HEK293 (cell line): ENCODE data around the gene LRRC59.
"Not testable (repeated sequence)": the region's sequence is repeated elsewhere in the genome, so short reads cannot be mapped to it uniquely, and the experiment has no call there.

Source experiments
- CTCF ChIA-PET: fragments of 350-600 bp; formaldehyde crosslinking; extraction: SDS; loops from one replicate; lab custom pipeline; 2021; ENCODE audit warnings: antibody characterized with exemption; lab: Yijun Ruan, JAX
- POLR2A ChIA-PET: fragments of 300-600 bp; formaldehyde crosslinking; extraction: SDS; loops from one replicate; lab custom pipeline; 2020; ENCODE audit warnings: antibody characterized with exemption, inconsistent platforms; lab: Yijun Ruan, JAX
- H3K27ac ChIP-seq: fragments of 200-500 bp; sonication (Bioruptor generic); 2 replicates; pipeline ENCODE4 v1.5.1; 2014; ENCODE audit warnings: low read depth, low read length, control low read depth, inconsistent platforms; ENCODE audit errors: extremely low read depth
- H3K36me3 ChIP-seq, 2 experiments: fragments of 200-500 bp in 1 of 2; sonication (Bioruptor generic) in 1 of 2; 1 replicate in 1 of 2; 2 replicates in 1 of 2; pipeline ENCODE4 v1.5.1; 2014 to 2017; ENCODE audit warnings: inconsistent platforms in 2 of 2, low read length in 2 of 2; ENCODE audit not compliant: control insufficient read depth in 2 of 2, insufficient read depth in 1 of 2
- H3K4me1 ChIP-seq: fragments of 200-500 bp; sonication (Bioruptor generic); 2 replicates; pipeline ENCODE4 v1.5.1; 2014; ENCODE audit warnings: mild to moderate bottlenecking, low read length, inconsistent platforms; ENCODE audit not compliant: control insufficient read depth, insufficient read depth
- H3K4me3 ChIP-seq: 2 replicates; pipeline ENCODE4 v1.5.1; 2011; ENCODE audit warnings: low read depth, mild to moderate bottlenecking, control low read depth, low read length, moderate library complexity
- H3K9me3 ChIP-seq: fragments of 200-500 bp; sonication (Bioruptor generic); 2 replicates; pipeline ENCODE4 v1.5.1; 2014; ENCODE audit warnings: low read depth, low read length, inconsistent platforms; ENCODE audit not compliant: control insufficient read depth, insufficient read depth
- KLF10 ChIP-seq: fragments of 450-650 bp; IDR thresholded peaks from 2 replicates; pipeline ENCODE4 v1.5.1; 2018; ENCODE audit warnings: missing biosample characterization, mild to moderate bottlenecking, missing genetic modification characterization
- KLF8 ChIP-seq: fragments of 450-650 bp; formaldehyde crosslinking; IDR thresholded peaks from 2 replicates; pipeline ENCODE4 v1.5.1; 2016; ENCODE audit warnings: missing biosample characterization, missing genetic modification characterization
- MZF1 ChIP-seq: fragments of 450-650 bp; formaldehyde crosslinking; IDR thresholded peaks from 2 replicates; pipeline ENCODE4 v1.5.1; 2017; ENCODE audit warnings: missing biosample characterization, missing genetic modification characterization, borderline replicate concordance
- SCRT2 ChIP-seq: fragments of 450-650 bp; formaldehyde crosslinking; IDR thresholded peaks from 2 replicates; pipeline ENCODE4 v1.5.1; 2016; ENCODE audit warnings: missing biosample characterization, missing genetic modification characterization
- TRIM28 ChIP-seq: IDR thresholded peaks from 2 replicates; pipeline ENCODE4 v1.6.1; 2011; ENCODE audit warnings: low read length, control low read depth, borderline replicate concordance
- ZNF10 ChIP-seq: fragments of 450-650 bp; formaldehyde crosslinking; IDR thresholded peaks from 2 replicates; pipeline ENCODE4 v1.5.1; 2017; ENCODE audit warnings: missing biosample characterization, missing genetic modification characterization
- ZNF175 ChIP-seq: fragments of 450-650 bp; formaldehyde crosslinking; IDR thresholded peaks from 2 replicates; pipeline ENCODE4 v1.5.1; 2016; ENCODE audit warnings: missing biosample characterization, missing genetic modification characterization
- ZNF19 ChIP-seq: fragments of 450-650 bp; formaldehyde crosslinking; IDR thresholded peaks from 2 replicates; pipeline ENCODE4; 2016; ENCODE audit warnings: missing biosample characterization, missing genetic modification characterization, low read depth
- ZNF274 ChIP-seq, 2 experiments: fragments of 200-500 bp in 1 of 2; fragments of 450-650 bp in 1 of 2; sonication (Bioruptor generic) in 1 of 2; formaldehyde crosslinking in 1 of 2; IDR thresholded peaks; 2 replicates each; pipeline versions ENCODE4 v1.5.1 to v1.6.1; 2014 to 2016; ENCODE audit warnings: borderline replicate concordance in 1 of 2, inconsistent platforms in 1 of 2, low read length in 1 of 2, missing biosample characterization in 1 of 2, missing genetic modification characterization in 1 of 2
- ZNF292 ChIP-seq: fragments of 450-650 bp; formaldehyde crosslinking; IDR thresholded peaks from 2 replicates; pipeline ENCODE4 v1.5.1; 2016; ENCODE audit warnings: low read depth, missing biosample characterization, missing genetic modification characterization, borderline replicate concordance
- ZNF311 ChIP-seq: fragments of 450-650 bp; formaldehyde crosslinking; IDR thresholded peaks from 2 replicates; pipeline ENCODE4 v1.5.1; 2017; ENCODE audit warnings: missing biosample characterization, missing genetic modification characterization, borderline replicate concordance
- ZNF350 ChIP-seq: fragments of 450-650 bp; formaldehyde crosslinking; IDR thresholded peaks from 2 replicates; pipeline ENCODE4 v1.5.0; 2017; ENCODE audit warnings: missing biosample characterization, mild to moderate bottlenecking, missing genetic modification characterization
- ZNF398 ChIP-seq: fragments of 450-650 bp; formaldehyde crosslinking; IDR thresholded peaks from 2 replicates; pipeline ENCODE4 v1.5.1; 2017; ENCODE audit warnings: missing biosample characterization, missing genetic modification characterization
- ZNF416 ChIP-seq: fragments of 450-650 bp; formaldehyde crosslinking; IDR thresholded peaks from 2 replicates; pipeline ENCODE4 v1.5.1; 2016; ENCODE audit warnings: missing biosample characterization, missing genetic modification characterization
- ZNF473 ChIP-seq: fragments of 450-650 bp; formaldehyde crosslinking; IDR thresholded peaks from 2 replicates; pipeline ENCODE4 v1.5.1; 2017; ENCODE audit warnings: missing biosample characterization, missing genetic modification characterization
- ZNF626 ChIP-seq: fragments of 450-650 bp; sonication (Bioruptor Pico); formaldehyde crosslinking; IDR thresholded peaks from 2 replicates; pipeline ENCODE4 v1.5.1; 2018; ENCODE audit warnings: missing biosample characterization, missing genetic modification characterization, inconsistent platforms
- ZNF701 ChIP-seq: fragments of 450-650 bp; formaldehyde crosslinking; IDR thresholded peaks from 2 replicates; pipeline ENCODE4 v1.5.1; 2016; ENCODE audit warnings: missing biosample characterization, missing genetic modification characterization
- ZSCAN23 ChIP-seq: fragments of 450-650 bp; formaldehyde crosslinking; IDR thresholded peaks from 2 replicates; pipeline ENCODE4 v1.5.1; 2016; ENCODE audit warnings: missing biosample characterization, missing genetic modification characterization
- TF ChIP-seq, protein P1 (sequence below): fragments of 450-650 bp; formaldehyde crosslinking; IDR thresholded peaks from 2 replicates; pipeline ENCODE4 v1.5.0; 2017; ENCODE audit warnings: missing biosample characterization, missing genetic modification characterization, borderline replicate concordance
- TF ChIP-seq, protein P2 (sequence below): fragments of 450-650 bp; formaldehyde crosslinking; conservative IDR thresholded peaks from 2 replicates; pipeline ENCODE4 v1.5.1; 2016; ENCODE audit warnings: low read depth, missing biosample characterization, missing genetic modification characterization

Gene LRRC59

GRCh38 chr17:50428831-50429424 lies 31.6 kb upstream of the LRRC59 start:
- no peaks in the 10 kb centered on the region for H3K9me3 ChIP-seq
- POLR2A ChIA-PET = interaction anchor here (0.6 kb wide), 1 partner anchor 82 kb away, joined by 4 read pairs; no protein-coding TSS in a partner anchor
- peaks cover 10% of the 10 kb centered on the region; the same call in 1 of the 2 replicates for H3K4me1 ChIP-seq
- peaks cover 4 to 15% of the 10 kb centered on the region in 2 experiments; a peak in 2 of 3 replicates for H3K36me3 ChIP-seq
- H3K27ac ChIP-seq = no peak overlapping the region
- no peak for TF ChIP-seq MZF1 (tag by site-specific recombination)
- TF ChIP-seq, protein P1, sequence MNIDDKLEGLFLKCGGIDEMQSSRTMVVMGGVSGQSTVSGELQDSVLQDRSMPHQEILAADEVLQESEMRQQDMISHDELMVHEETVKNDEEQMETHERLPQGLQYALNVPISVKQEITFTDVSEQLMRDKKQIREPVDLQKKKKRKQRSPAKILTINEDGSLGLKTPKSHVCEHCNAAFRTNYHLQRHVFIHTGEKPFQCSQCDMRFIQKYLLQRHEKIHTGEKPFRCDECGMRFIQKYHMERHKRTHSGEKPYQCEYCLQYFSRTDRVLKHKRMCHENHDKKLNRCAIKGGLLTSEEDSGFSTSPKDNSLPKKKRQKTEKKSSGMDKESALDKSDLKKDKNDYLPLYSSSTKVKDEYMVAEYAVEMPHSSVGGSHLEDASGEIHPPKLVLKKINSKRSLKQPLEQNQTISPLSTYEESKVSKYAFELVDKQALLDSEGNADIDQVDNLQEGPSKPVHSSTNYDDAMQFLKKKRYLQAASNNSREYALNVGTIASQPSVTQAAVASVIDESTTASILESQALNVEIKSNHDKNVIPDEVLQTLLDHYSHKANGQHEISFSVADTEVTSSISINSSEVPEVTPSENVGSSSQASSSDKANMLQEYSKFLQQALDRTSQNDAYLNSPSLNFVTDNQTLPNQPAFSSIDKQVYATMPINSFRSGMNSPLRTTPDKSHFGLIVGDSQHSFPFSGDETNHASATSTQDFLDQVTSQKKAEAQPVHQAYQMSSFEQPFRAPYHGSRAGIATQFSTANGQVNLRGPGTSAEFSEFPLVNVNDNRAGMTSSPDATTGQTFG (tag by site-specific recombination) = no peak
- TF ChIP-seq, protein P2, sequence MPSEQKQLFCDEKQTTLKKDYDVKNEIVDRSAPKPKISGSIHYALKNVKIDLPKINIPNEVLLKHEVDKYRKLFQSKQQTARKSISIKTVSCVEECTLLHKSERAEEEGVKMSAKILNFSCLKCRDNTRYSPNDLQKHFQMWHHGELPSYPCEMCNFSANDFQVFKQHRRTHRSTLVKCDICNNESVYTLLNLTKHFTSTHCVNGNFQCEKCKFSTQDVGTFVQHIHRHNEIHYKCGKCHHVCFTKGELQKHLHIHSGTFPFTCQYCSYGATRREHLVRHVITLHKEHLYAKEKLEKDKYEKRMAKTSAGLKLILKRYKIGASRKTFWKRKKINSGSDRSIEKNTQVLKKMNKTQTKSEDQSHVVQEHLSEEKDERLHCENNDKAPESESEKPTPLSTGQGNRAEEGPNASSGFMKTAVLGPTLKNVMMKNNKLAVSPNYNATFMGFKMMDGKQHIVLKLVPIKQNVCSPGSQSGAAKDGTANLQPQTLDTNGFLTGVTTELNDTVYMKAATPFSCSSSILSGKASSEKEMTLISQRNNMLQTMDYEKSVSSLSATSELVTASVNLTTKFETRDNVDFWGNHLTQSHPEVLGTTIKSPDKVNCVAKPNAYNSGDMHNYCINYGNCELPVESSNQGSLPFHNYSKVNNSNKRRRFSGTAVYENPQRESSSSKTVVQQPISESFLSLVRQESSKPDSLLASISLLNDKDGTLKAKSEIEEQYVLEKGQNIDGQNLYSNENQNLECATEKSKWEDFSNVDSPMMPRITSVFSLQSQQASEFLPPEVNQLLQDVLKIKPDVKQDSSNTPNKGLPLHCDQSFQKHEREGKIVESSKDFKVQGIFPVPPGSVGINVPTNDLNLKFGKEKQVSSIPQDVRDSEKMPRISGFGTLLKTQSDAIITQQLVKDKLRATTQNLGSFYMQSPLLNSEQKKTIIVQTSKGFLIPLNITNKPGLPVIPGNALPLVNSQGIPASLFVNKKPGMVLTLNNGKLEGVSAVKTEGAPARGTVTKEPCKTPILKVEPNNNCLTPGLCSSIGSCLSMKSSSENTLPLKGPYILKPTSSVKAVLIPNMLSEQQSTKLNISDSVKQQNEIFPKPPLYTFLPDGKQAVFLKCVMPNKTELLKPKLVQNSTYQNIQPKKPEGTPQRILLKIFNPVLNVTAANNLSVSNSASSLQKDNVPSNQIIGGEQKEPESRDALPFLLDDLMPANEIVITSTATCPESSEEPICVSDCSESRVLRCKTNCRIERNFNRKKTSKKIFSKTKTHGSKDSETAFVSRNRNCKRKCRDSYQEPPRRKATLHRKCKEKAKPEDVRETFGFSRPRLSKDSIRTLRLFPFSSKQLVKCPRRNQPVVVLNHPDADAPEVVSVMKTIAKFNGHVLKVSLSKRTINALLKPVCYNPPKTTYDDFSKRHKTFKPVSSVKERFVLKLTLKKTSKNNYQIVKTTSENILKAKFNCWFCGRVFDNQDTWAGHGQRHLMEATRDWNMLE (tag by site-specific recombination) = no peak
- TF ChIP-seq ZNF398 (tag by site-specific recombination) = no peak
- TF ChIP-seq ZNF19 (tag by site-specific recombination) = no peak
- no peak for TF ChIP-seq ZNF350
- TF ChIP-seq ZNF274 (IDR thresholded peaks at IDR 0.05; ENCODE audit: low read length) = no peak
- TF ChIP-seq ZNF274 (tag by site-specific recombination; IDR thresholded peaks at IDR 0.05; ENCODE audit: borderline replicate concordance) = no peak
- TF ChIP-seq ZNF473 = no peak
- no peak for TF ChIP-seq ZSCAN23
- TF ChIP-seq KLF10 = no peak
- TF ChIP-seq ZNF292 (tag by site-specific recombination) = no peak
- no peak for TF ChIP-seq ZNF701
- TF ChIP-seq TRIM28 = no peak
- no peak for TF ChIP-seq KLF8 (tag by site-specific recombination)
- TF ChIP-seq ZNF416 (tag by site-specific recombination) = no peak
- TF ChIP-seq ZNF175 (tag by site-specific recombination) = no peak
- no peak for TF ChIP-seq ZNF626 (tag by site-specific recombination)
- no peak for TF ChIP-seq ZNF311 (tag by site-specific recombination)
- no peak for TF ChIP-seq ZNF10 (tag by site-specific recombination)
- TF ChIP-seq SCRT2 (tag by site-specific recombination) = no peak
- no peak overlapping the region for H3K4me3 ChIP-seq
- CTCF ChIA-PET = interaction anchor here (0.6 to 9.9 kb wide), 5 partner anchors 31 to 934 kb away, joined by 3 to 71 read pairs (median 3); partner anchors contain the start of genes LRRC59 and NGFR

DNA sequence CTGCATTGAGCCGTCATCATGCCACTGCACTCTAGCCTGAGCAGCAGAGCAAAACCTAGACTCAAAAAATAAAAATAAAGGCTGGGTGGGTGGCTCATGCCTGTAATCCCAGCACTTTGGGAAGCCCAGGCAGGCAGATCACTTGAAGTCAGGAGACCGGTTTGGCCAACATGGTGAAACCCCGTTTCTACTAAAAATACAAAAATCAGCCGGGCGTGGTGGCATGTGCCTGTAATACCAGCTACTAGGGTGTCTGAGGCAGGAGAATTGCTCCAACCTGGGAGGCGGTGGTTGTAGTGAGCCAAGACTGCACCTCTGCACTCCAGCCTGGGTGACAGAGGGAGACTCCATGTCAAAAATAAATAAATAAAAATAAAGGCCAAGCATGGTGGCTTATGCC lies 30.8 kb upstream of the LRRC59 start:
- Histone ChIP-seq H3K4me1 (peaks cover 10% of the 10 kb centered on the region; the same call in 1 of the 2 replicates), H3K36me3 (peaks cover 0 to 12% of the 10 kb centered on the region in 2 experiments; a peak in 1 of 3 replicates)
- H3K27ac ChIP-seq, H3K4me3 ChIP-seq, H3K9me3 ChIP-seq: not testable (repeated sequence)
- POLR2A ChIA-PET = interaction anchor here (1.5 kb wide), 1 partner anchor 12 kb away, joined by 3 read pairs; no protein-coding TSS in a partner anchor
- CTCF ChIA-PET = interaction anchor here (0.6 to 9.9 kb wide), 4 partner anchors 15 to 933 kb away, joined by 3 to 71 read pairs (median 4); partner anchors contain the start of genes LRRC59 and NGFR
